Hypothalamus (tissue), 51 donors: ENCODE results near the gene JAKMIP2.
"Not testable (repeated sequence)": the region's sequence is repeated elsewhere in the genome, so short reads cannot be mapped to it uniquely, and the experiment has no call there.

Source experiments
- DNase-seq, 51 donors: peaks; one replicate each; lab custom pipeline; 2025; lab: John Stamatoyannopoulos, UW

JAKMIP2 gene

GRCh38 chr5:147666419-147666818 lies 116.1 kb downstream of the JAKMIP2 start:
- no peak for DNase-seq

GRCh38 chr5:147661541-147661940 lies 121.0 kb downstream of the JAKMIP2 start:
- peak in 1 of 51 donors; percentile 10 for DNase-seq

GRCh38 chr5:147659166-147659929 lies 123.2 kb downstream of the JAKMIP2 start:
- DNase-seq, result no peak

GRCh38 chr5:147658293-147658932 lies 124.1 kb downstream of the JAKMIP2 start:
- no peak for DNase-seq

GRCh38 chr5:147648597-147648996 lies 133.9 kb downstream of the JAKMIP2 start:
- DNase-seq, result no peak

GRCh38 chr5:147645197-147645596 lies 137.3 kb downstream of the JAKMIP2 start:
- no peak for DNase-seq

GRCh38 chr5:147644460-147644859 lies 138.1 kb downstream of the JAKMIP2 start:
- DNase-seq, result no peak

GRCh38 chr5:147643142-147643541 lies 139.4 kb downstream of the JAKMIP2 start:
- no peak for DNase-seq

GRCh38 chr5:147642666-147643065 lies 139.9 kb downstream of the JAKMIP2 start:
- DNase-seq, result no peak

- DNase-seq, result no peak
Measured at GRCh38 chr5:147639321-147639720, 143.2 kb downstream of the JAKMIP2 start.

- no peak for DNase-seq
Measured at GRCh38 chr5:147636729-147636984, 145.9 kb downstream of the JAKMIP2 start.

- DNase-seq, result peak in 14 of 51 donors; percentile 1 to 22 (median 6)
Measured at GRCh38 chr5:147635882-147636728, 146.4 kb downstream of the JAKMIP2 start.

GRCh38 chr5:147635439-147635838 lies 147.1 kb downstream of the JAKMIP2 start:
- DNase-seq, result not testable (repeated sequence)

GRCh38 chr5:147633173-147633572 lies 149.4 kb downstream of the JAKMIP2 start:
- DNase-seq, result no peak

- DNase-seq, result no peak
Measured at GRCh38 chr5:147631428-147632003, 151.0 kb downstream of the JAKMIP2 start.

GRCh38 chr5:147629196-147629595 lies 153.3 kb downstream of the JAKMIP2 start:
- DNase-seq, result no peak

GRCh38 chr5:147628058-147628895 lies 154.3 kb downstream of the JAKMIP2 start:
- DNase-seq, result peak in 37 of 51 donors; percentile 1 to 90 (median 38)

GRCh38 chr5:147626464-147626863 lies 156.1 kb downstream of the JAKMIP2 start:
- DNase-seq, result no peak

GRCh38 chr5:147621016-147621415 lies 161.5 kb downstream of the JAKMIP2 start:
- no peak for DNase-seq

- DNase-seq, result no peak
Measured at GRCh38 chr5:147619281-147619878, 163.1 kb downstream of the JAKMIP2 start.
